Measurements from ENCODE around the gene IDE.
A peak's percentile ranks its signal among the peaks of the same experiment; 100 is the strongest.

The IDE gene

DNA sequence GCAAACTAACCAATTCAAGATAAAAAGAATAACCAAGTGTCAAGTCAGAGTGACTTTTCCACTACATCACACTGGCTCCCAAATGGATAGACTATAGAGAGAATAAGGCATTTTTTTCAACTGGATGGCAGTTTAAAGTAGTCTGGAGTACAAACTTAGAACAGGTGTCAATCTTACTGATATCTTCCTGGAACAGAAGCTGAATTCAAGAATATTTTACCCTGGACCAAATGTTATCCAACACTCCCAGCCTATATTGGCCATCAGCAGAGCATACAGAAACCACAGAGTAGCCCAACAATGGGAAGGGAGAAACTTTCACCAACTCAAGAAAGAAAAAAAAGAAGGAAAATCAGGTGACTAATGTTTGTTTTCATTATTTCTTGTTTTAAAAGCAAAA is 11.5 kb downstream of the IDE start:
- DNase-seq = no peak

DNA sequence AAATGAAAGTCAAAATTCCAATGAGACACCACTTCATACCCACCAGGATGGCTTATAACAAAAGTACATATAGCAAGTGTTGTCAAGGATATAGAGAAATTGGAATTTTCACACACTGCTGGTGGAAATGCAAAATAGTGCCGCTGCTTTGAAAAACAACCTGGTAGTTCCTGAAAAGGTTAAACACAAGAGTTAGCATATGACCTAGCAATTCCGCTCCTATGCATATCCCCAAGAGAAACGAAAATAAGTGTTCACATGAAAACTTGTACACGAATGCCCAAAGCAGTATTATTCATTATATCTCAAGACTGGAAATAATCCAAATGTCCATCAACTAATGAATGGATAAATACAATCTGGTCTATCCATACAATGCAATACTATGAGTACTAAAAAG is 14.8 kb downstream of the IDE start:
- no peak for DNase-seq

DNA sequence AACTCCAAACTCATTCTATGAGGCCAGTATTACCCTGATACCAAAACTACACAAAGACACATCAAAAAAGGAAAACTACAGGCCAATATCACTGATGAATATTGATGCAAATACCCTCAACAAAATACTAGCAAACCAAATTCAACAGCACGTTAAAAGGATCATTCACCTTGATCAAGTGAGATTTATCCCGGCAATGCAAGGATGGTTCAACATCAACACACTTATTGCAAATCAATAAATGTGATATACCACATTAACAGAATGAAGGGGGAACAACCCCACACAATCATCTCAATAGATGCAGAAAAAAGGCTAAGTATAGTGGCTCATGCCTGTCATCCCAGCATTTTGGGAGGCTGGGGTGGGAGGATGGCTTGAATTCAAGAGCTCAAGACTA is 19.9 kb downstream of the IDE start:
- no peak for DNase-seq

DNA sequence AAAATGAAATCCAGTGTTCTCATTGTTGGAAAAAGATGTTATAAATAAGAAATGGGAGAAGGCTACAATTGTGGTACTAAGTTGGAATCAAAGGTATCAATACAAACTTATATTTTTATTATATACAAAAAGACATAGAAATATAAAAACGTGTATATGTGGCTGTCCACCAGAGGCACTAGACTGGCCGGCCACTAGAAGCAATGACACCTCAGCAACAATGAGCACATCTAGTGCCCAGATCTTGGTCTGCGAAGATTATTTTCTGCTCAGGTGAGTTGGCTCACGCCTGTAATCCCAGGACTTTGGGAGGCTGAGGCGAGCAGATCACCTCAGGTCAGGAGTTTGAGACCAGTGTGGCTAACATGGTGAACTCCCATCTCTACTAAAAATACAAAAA is 21.6 kb downstream of the IDE start:
- DNase-seq = no peak

DNA sequence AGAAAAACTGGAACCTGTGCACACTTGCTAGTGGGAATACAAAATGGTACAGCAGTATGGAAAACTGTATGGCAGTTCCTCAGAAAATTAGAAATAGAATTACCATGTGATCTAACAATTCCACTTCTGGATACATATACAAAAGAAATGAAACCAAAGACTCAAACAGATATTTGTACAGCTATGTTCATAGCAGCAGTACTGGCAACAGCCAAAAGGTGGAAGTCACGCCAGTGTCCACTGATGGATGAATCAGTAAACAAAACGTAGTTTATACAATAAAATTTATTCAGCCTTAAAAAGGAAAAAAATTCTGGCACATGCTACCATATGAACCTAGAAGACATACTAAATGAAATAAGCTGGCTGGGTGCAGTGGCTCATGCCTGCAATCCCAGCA is 23.0 kb downstream of the IDE start:
- no peak for DNase-seq

DNA sequence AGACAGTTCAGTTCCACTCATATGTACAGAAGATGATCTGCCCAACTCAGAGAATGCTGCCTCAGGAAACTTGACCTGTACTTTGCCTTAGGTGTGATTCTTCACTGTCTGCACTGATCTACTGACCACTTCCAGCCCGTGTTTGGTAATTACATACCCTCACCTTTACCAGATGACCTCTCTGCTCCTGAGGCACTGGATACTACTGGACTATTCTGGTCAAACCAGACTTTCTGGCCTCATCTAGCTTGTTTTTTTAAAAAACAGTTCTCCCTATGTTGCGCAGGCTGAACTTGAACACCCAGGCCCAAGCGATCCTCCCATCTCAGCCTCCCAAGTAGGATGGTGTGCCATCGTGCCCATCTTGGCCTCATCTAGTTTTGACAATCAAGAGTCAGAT is 26.2 kb downstream of the IDE start:
- no peak for DNase-seq

DNA sequence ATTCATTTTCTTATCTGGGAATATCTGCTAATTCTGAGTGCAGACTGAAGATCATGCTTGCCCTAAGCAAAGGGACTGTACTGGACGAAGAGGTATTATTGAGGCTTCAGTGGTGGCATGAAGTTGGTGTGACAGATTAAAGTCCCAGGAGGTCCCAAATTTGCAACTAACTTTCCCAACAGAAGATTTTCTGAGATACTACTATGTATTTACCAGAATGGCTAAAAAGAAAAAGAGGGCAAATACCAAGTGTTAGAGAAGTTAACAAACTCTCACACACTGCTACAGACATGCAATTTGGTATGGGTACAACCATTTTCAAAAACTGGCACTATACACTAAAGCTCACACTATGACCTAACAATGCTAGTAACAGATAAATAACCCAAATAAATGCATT is 28.3 kb downstream of the IDE start:
- no peak for DNase-seq

DNA sequence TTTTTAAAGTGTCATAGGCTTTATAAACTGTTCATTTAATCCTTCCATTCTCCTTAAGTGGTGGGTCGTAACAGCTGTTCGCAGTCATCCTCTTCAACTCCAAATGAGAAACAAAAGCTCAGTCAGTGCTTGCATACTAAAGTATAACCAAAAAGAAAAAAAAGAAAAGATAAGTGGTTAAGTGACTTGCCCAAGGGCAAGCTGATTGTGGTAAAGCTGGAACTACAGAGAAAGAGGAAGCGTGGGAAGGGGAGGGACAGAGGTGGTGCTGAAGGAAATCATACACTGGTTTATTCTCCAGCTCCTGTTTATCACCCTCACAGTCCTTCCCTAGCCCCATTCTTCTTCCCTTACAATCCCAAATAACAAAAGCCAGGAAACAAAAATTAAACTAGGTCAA is 29.6 kb downstream of the IDE start:
- peak; percentile 5 for DNase-seq

DNA sequence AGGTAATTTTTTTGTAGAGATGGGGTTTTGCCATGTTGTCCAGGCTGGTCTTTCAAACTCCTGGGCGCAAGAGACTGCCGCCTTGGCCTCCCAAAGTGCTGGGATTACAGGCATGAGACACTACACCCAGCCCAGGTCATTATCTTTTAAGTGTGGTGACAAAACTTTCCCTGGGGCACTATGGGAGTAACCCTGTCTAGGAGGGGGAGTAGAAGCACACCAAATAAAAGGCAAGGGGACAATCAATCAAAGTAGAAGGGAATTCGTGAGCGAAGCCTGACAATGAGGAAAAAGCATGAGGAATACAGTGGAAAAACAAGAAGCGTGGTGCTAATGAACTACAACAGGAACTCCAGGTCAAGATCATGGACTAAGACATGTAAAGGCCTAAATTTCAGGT is 31.4 kb downstream of the IDE start:
- DNase-seq = no peak

DNA sequence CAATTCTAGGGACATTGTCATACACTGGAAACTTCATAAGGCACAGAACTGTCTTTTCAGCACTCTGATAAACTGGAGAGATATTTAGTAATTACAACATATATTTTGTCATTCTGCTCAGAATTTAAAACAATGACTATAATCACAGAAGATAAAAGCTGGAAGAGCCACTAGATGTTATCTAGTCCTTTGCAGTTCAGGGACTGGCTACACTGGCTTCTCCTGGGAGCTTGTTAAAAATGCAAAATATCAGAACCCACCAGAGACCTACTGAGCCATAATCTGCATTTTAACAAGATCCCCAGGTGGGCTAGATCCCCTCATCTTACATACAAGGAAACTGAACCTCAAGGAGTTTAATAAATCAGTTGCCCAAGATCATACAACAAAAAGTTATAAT is 32.3 kb downstream of the IDE start:
- DNase-seq = no peak

DNA sequence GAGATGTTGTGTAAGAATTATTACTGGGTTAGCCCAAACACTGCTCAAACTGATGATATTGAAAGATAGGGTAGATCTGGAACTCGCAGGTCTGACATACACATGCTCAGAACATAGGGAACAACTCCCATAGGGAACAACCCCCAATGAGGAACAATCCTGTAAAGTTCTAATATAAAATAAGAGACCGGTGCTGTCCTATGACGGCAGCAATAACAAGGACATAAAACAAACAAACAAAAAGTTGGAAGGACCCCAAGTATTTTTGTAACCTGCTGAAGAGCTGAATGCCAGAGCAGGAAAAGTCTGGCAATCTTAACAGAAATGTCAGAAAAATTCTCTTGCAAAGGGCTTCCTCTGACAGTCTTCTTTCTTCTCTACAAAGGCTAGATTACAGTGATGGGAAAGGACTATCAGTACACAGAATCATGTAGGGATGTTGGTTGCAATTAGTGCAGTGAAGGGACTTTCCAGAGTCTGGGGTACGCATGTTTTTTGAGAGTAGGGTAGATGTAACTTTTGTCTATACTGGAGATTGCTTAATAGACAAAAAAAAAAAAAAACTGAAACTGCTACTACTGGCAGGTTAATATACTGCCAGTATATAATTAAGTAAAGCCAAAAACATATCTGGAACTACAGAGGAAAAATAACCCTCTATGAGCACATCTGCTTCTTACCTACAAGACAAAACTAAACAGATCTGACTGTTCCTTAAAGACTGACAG is 35.5 kb downstream of the IDE start:
- no peak for DNase-seq

DNA sequence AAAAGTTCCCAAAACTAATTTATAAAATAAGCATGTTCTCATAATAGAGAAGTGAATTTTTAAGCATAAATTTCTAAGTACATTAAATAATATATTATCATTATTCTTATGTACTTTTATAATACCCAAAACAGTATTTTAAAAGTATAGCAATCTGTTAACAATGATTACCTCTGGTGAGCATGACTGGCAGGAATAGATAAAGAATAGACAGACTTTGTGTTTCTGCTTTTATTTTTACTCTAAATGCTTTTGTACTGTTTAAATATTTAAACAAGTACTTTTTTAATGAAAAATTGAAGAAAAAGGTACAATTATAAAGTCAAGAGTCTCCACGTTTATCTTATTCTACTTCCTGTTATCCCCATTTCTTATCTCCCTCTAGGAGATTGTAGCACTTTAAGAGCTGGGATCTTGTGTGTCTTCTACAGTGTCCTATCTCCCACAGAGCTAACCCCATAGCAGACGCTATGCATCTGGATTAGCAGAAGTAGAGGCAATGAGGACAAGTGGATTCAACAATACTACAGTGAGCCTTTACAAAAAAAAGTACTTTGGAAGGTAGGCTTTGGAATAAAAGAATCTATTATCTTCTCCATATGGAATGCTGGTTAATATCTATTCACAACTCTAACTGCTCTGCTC is 42.9 kb downstream of the IDE start:
- no peak for DNase-seq

DNA sequence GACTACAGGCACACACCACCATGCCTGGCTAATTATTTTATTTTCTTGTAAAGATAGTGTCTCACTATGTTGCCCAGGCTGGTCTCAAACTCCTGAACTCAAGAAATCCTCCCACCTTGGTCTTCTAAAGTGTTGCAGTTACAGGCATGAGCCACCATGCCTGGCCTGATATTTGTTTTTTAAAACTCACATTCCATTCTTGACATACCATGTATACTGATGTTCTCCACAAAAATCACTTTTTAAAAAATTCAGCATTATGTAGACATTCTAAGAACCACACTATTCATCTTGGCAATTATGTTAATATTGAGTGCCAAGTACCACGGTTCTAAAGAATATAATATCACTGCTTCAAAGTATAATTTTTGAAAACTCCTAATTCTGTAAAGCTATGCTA is 43.5 kb downstream of the IDE start:
- no peak for DNase-seq

DNA sequence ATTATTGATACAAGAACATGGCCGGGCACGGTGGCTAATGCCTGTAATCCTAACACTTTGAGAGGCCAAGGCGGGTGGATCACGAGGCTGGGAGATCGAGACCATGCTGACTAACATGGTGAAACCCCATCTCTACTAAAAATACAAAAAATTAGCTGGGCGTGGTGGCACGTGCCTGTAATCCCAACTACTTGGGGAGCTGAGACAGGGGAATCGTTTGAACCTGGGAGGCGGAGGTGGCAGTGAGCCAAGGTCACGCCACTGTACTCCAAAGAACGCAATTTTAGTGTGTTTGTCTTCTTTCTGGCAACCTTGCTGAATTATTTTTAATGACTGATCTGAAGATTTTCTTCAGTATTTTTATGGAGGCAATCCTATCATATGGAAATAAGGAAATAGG is 46.2 kb downstream of the IDE start:
- DNase-seq = no peak

DNA sequence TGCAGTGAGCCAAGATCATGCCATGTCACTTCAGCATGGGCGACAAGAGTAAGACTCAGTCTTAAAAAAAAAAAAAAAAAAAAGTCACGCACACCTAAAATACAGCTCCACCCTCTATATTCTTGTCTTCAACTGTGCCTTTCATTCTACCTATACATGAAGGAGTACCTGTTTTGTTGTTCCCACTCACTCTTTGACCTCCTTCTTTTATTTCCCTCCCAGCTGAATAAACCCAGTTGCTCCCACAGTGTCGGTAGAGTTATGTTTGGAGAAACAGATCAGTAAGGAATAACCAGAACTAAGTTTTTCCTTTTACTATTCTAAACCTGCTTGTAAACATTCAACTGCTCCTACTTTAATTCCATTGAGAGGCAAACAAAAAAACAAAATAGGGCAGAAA is 50.3 kb downstream of the IDE start:
- no peak for DNase-seq

DNA sequence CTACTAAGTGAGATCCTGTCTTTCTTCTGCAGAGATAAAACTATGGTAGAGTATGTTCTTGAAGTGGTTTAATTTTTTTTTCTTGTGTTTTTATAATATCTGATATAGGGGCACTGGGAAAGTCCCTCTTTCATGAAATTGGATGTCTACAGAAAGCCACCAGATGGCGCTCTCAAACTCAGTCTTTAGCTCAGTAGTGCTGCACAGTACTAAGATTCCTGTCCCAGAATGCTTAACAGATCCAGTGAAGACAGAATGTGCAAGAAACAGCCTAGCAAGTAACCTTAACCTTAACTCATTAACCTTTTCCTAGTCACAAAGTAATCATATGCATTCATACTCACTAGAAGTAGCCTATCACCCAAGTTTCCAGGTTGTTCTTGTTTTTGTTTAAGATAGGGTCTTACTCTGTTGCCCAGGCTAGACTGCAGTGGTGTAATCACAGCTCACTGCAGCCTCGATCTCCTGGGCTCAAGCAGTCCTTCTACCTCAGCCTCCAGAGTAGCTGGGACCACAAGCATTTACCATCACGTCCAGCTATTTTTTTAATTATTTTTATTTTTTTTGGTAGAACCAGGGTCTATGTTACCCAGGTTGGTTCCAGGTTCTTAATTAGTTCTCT is 56.7 kb downstream of the IDE start:
- DNase-seq = peak; percentile 49

DNA sequence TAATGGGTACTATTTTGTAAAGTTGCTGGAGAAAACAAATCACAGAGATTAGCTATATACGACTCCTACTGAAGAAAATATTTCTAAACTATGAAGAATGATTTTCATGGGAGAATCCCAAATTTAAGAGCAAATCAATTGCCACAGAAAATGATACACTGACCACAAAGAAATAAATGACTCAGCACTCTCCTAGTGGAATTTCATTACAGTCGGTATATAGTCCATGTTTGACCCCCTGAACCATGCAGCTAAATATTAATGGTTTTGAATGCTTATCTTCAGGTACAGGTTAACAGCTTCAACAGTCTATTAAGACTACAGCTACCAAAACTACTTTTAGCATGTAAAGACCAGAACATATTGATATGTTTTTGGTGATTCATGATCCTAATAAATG is 65.0 kb downstream of the IDE start:
- no peak for DNase-seq

DNA sequence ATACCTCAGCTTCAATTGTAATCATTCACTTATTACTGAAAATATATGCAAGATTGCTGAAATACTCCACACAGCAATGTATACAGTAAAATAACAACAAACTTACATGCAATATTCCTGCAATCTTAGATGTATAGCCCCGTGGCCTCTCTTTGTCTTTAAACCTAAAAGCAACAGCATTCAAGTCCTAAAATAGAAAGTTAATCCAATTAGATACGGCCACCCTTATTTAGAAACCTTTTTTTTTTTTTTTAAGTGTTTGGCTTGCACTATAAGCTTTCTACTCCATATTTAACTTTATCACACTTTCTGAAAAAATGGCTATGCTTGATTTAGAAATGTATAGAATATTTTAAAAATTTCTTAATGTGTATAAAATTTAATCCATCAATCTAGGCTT is 67.6 kb downstream of the IDE start:
- DNase-seq = no peak

DNA sequence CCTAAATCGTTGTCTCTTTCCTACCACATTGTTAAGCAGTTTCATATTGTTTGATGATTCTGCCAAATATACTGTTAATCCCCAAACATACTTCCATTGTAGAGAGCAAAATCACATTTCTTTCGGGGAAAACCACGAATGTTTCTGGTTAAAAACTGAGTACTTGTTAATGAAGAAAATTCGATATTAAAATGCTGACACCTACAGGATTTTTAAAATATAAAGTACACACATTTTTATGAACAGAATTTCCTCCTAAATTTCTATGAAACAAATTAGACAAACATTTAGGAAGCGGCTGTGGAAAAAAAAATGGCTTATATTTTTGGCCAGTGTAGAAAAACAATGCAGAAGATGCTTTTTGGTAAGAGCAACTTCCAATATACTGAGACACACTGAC is 68.8 kb downstream of the IDE start:
- no peak for DNase-seq

DNA sequence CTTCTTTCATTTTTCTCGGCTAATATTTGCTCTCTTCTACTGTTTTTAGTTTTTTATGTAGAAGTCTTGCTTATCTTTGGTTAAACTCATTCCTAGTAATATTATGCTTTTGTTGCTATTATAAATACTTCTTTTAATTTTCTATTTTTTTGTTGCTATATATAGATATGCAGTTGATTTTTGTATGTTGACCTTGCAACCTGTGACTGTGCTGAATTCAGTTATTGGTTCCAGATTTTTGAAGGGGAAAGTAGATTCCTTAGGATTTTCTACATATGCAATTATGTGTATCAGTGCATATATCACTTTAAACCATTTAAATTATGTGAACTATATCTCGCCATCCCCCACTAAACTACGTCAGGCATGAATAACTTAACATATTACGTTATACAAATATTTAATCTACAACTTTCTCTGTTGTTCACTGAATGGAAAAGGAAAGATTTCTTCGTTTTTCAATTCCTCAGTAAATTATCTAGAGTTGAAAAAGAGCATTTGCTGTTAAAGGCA is 71.5 kb downstream of the IDE start:
- DNase-seq = no peak

DNA sequence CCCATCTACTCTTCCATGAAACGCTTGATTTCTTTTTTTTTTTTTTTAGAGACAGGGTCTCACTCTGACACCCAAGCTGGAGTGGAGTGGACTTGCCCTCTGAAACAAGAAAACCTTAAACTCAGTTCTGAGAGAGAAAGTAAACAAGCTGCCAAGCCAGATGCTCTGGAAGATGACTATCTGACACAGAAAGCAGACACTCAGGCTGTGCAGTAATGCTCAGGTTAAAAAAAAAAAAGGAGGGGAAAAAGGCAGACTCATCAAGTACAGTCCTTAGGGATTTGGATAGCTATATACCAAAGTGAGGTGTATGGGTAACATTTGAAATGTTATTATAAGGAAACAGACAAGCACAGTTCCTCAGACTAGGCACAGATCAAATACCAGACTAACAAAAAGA is 80.5 kb downstream of the IDE start:
- DNase-seq = no peak

DNA sequence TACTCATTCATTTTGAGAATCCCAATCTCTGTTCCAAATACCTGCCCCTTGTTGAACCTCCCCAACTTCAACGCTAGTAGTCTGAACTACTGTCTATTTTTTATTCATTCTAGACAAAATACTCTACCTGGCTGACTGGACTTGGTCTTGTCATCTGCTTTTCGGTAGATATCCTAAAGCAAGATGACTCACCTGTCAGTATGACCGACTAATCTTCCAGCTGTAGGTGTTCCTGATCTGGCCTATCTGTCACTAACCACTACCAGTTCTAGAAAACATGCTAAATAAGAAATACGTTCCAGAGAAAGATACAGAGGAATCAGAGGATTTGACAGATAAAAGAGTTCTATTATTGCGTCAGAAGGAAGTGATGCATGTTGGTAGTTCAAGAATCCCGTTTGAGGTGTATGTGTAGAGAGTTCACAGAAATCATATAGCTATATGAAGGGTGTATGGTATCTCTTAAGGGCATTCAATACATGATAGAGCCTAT is 81.1 kb downstream of the IDE start:
- DNase-seq = no peak

DNA sequence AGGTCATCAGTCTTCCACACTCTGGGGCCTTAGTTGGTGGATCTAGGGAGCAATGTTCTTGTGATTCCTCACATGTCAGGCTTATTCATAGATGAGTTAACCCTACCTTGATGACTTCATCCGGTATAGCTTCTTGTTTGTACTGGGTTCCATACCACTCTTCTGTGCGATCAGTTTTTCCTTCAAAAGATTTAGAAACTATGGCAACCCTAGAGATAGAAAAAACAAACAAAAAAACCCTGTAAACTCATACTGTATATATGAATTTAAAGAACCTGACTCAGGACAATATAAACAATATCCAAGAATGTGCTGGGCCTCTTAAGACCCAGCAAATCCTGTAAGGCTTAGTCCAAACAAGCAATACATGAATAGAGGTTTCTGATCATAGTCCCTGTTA is 83.5 kb downstream of the IDE start:
- DNase-seq = no peak

DNA sequence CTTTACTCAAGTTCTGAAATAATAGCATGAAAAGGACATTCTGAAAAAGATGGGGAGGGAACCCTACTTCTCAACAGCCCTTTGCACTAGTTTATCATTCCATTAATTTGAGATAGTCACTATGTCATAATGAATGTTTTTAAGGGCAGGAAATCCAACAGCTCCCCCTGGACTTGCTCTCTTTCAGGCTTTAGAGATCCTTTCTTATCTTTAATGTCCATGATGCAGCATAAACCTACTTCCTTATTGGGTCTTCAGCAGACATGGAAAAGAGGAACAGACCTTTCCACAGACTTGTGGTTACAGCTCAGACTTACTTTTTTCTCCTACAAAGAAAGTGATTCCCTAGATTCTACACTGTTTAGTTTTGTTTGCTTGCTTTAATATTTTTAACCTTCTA is 87.3 kb downstream of the IDE start:
- DNase-seq = no peak
